Mucosa of stomach (tissue), 1 donor: ENCODE measurements around the gene SH2D5.
"Not testable (repeated sequence)": the region's sequence is repeated elsewhere in the genome, so short reads cannot be mapped to it uniquely, and the experiment has no call there.

Experiments used
- H3K27me3 ChIP-seq: one replicate; pipeline ENCODE4 v1.7.0; 2013; ENCODE audit warnings: mild to moderate bottlenecking, low read length; ENCODE audit not compliant: control insufficient read depth, insufficient read depth
- H3K36me3 ChIP-seq: one replicate; pipeline ENCODE4 v1.7.0; 2013; ENCODE audit warnings: low read length; ENCODE audit not compliant: control insufficient read depth, insufficient read depth
- H3K4me1 ChIP-seq: one replicate; pipeline ENCODE4 v1.7.0; 2013; ENCODE audit warnings: mild to moderate bottlenecking, low read length; ENCODE audit not compliant: control insufficient read depth, insufficient read depth
- H3K4me3 ChIP-seq: one replicate; pipeline ENCODE4 v1.7.0; 2013; ENCODE audit warnings: low read length
- H3K9ac ChIP-seq: one replicate; pipeline ENCODE4 v1.7.0; 2013; ENCODE audit warnings: mild to moderate bottlenecking, low read length, moderate library complexity
- H3K9me3 ChIP-seq: one replicate; pipeline ENCODE4 v1.7.0; 2013; ENCODE audit warnings: mild to moderate bottlenecking, low read length, moderate library complexity; ENCODE audit not compliant: control insufficient read depth
- donor health status: Pancreatic carcinoma.

SH2D5 gene

DNA sequence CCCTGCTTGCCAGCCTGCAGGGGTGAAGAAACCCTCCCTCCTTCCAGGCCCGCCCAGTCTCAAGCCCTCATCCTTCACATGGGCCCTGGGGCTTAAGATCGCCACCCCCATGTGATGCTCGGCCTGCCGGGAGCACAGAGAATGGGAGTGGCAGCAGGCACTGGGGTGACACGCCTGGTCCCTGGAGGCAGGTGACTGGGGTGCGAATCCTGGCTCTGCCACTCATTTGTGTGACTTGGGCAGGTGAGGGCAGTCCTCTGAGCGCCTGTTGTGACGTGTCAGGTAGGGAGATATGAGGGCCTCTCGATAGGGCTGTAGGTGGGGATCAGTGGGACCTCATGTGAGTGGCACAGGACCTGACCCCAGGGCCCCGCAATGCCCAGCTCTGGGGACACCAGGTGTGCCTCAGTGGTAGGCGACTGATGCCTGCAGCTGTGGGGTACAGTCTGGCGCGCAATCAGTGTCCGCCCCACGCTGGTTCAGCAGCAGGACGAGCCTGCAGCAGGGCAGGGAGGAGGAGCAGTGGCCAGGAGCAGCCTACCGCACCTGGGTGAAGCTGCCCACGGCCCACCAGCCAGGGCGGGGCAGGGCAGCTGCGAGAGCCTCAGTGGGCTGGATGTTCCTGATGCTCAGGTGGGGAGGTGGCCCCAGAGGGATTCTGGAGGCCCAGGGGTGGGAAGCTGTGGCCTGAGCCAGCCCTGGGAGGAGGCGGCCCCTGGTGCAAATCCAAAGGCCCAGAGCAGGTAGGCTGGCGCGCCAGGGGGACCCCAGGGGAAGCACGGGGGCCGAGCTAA is 6.2 kb downstream of the SH2D5 start:
- H3K4me3 ChIP-seq: no peak overlapping the region
- no peaks in the 10 kb centered on the region for H3K4me1 ChIP-seq
- H3K27me3 ChIP-seq: peaks cover 40% of the 10 kb centered on the region
- no peaks in the 10 kb centered on the region for H3K36me3 ChIP-seq
- no peaks in the 10 kb centered on the region for H3K9me3 ChIP-seq
- no peak overlapping the region for H3K9ac ChIP-seq

GRCh38 chr1:20725189-20726117 is 7.0 kb downstream of the SH2D5 start:
- no peaks in the 10 kb centered on the region for H3K36me3 ChIP-seq
- H3K4me3 ChIP-seq: no peak overlapping the region
- H3K4me1 ChIP-seq: no peaks in the 10 kb centered on the region
- H3K9ac ChIP-seq: no peak overlapping the region
- no peaks in the 10 kb centered on the region for H3K9me3 ChIP-seq
- H3K27me3 ChIP-seq: peaks cover 35% of the 10 kb centered on the region

DNA sequence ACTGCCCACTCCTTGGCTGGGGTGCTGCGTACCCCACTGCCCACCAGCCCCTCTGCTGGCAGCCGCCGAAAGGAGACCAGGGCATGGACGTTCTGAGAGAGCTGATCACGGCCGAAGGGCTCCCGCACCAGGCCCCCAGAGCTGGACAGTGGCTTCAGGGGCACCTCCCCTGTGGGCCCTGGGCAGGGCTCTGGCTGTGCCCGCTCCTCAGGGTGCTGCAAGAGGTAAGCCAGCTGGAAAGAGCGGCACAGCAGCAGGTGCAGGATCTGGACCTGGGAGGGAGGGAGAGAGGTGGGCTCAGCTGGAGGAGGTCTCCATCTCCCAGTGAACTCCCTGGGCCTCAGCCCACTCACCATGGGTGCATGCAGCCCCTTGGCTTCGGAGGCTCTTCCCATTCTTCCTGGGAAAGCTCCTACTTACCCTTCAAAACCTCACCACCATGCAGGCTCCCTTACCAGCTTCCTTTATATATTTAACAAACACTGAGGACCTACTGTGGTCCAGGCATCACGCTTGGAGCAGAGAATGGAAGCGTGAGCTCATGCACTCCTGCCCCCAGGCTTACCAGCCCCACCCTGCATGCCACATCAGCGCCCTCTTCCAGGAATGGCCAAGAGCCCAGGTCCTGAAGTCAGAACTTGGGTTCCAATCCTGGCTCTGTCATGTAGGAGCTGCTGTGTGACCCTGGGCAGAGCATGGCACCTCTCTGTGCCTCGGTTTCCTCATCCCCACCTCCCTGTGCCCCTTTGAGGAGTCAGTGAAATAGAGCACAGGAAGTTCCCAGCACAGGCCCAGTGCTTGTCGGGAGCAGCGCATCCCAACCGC is 7.9 kb downstream of the SH2D5 start:
- H3K9ac ChIP-seq: no peak overlapping the region
- H3K27me3 ChIP-seq: peaks cover 28% of the 10 kb centered on the region
- H3K4me3 ChIP-seq: no peak overlapping the region
- H3K9me3 ChIP-seq: no peaks in the 10 kb centered on the region
- no peaks in the 10 kb centered on the region for H3K36me3 ChIP-seq
- H3K4me1 ChIP-seq: no peaks in the 10 kb centered on the region

DNA sequence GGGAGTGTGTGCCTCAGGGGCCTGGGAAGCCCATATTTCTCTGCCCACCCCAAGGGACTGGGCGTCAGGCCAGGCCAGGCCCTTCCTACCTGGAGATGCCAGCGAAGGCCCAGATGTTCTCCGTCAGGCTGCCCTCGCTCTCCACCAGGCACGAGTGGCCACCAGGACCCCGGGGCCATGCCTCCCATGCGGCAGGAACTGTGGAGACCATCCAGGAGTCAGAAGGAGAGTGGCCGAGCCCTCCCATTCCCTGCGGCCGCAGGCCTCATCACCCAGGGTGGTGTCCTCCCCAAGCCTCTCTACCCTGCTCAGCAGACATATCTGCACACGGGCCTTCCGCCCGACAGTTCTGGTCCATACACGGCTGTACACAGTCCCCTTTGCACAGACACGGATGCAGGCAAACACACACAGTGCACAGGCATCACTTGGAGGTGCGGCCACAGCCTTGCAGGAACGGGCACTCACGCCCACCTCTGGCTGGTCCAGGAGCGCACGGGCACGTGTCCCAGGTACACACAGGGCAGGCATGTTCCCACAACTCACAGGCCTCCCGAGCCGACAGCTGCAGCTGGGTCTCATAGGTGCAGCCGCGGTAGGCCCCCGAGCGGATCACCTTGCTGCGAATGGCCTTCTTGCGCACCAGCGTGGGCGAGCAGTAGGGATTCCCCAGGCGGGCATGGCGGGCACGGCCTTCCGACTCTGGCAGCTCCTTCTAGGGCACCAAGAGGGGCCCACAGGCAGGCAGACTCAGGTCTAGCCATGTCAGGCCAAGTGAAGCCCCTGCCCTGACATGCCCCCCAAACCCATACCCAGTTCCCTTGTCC is 8.8 kb downstream of the SH2D5 start:
- no peak overlapping the region for H3K9ac ChIP-seq
- H3K36me3 ChIP-seq: no peaks in the 10 kb centered on the region
- no peaks in the 10 kb centered on the region for H3K9me3 ChIP-seq
- no peaks in the 10 kb centered on the region for H3K4me1 ChIP-seq
- H3K4me3 ChIP-seq: no peak overlapping the region
- peaks cover 20% of the 10 kb centered on the region for H3K27me3 ChIP-seq

DNA sequence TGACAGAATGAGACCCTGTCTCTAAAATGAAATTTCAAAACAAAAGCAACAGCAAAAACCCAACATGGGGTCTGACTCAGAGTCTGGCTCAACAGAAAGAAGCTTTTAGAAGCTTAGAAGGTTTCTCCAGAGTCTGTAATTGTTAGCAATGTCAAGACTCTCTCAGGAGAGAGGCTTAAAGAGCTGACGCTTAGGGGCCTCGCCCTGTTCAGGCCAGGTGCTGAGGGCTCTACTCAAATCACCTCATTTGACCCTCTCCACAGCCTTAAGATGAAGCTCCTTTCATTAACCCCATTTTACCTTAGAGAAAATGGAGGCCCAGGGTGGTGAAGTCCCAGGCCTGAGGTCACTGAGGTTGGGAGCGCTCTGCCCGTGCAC is 9.4 kb downstream of the SH2D5 start:
- Histone ChIP-seq H3K36me3 (no peaks in the 10 kb centered on the region), H3K4me3 (no peak overlapping the region), H3K9me3 (no peaks in the 10 kb centered on the region), H3K4me1 (no peaks in the 10 kb centered on the region), H3K27me3 (peaks cover 14% of the 10 kb centered on the region), H3K9ac (no peak overlapping the region)

GRCh38 chr1:20721117-20722061 is 11.1 kb downstream of the SH2D5 start:
- H3K4me1 ChIP-seq: no peaks in the 10 kb centered on the region
- H3K27me3 ChIP-seq: peaks cover 15% of the 10 kb centered on the region
- H3K9me3 ChIP-seq: no peaks in the 10 kb centered on the region
- H3K9ac ChIP-seq: no peak overlapping the region
- H3K36me3 ChIP-seq: no peaks in the 10 kb centered on the region
- H3K4me3 ChIP-seq: no peak overlapping the region

- no peak overlapping the region for H3K9ac ChIP-seq
- no peak overlapping the region for H3K4me3 ChIP-seq
- H3K9me3 ChIP-seq: no peaks in the 10 kb centered on the region
- H3K4me1 ChIP-seq: no peaks in the 10 kb centered on the region
- H3K27me3 ChIP-seq: peaks cover 21% of the 10 kb centered on the region
- no peaks in the 10 kb centered on the region for H3K36me3 ChIP-seq
These were observed 11.8 kb downstream of the SH2D5 start for GRCh38 chr1:20720631-20721091.

DNA sequence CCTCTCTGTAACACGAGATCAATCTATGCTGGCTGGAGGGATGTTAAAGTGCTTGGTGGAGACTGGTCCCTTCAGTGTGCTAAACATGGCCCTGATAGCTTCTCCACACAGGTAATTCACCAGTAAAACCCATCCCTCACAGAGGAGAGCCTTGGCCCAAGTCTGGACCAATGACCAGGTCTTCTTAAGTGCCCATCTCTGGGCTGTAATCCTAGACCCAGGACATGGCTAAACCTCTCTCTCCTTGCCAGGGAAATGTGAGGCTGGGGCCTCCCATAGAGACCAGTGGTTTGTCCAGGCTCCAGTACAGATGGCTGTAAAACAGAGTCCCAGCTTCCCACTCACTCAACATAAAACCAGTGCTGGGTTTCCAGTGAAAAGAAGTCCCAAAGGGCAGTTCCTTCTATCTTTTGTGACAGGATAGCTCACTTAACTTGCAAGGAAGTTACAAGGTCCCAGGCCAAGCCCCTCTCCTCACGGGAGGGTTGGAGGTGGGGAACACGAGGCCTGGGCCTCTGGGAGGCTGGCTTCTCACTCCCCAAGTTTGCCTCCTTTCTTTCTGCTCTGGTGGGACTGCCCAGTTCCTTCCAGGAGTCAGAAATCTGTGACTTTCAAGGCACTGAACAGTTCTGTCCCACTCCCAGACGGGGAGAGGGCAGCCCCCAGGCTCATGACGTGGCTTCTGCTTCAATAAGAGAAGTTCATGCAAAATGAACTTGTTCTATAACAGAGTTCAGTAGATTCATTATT is 12.5 kb downstream of the SH2D5 start:
- no peaks in the 10 kb centered on the region for H3K36me3 ChIP-seq
- no peak overlapping the region for H3K4me3 ChIP-seq
- H3K27me3 ChIP-seq: peaks cover 26% of the 10 kb centered on the region
- no peaks in the 10 kb centered on the region for H3K9me3 ChIP-seq
- no peaks in the 10 kb centered on the region for H3K4me1 ChIP-seq
- H3K9ac ChIP-seq: no peak overlapping the region

GRCh38 chr1:20719261-20719660 is 13.2 kb downstream of the SH2D5 start:
- Histone ChIP-seq H3K9ac (no peak overlapping the region), H3K36me3 (no peaks in the 10 kb centered on the region), H3K4me3 (no peak overlapping the region), H3K4me1 (no peaks in the 10 kb centered on the region), H3K27me3 (peaks cover 28% of the 10 kb centered on the region), H3K9me3 (no peaks in the 10 kb centered on the region)

- not testable (repeated sequence) for H3K9me3 ChIP-seq, H3K36me3 ChIP-seq, H3K4me3 ChIP-seq, H3K4me1 ChIP-seq, H3K9ac ChIP-seq
- peaks cover 28% of the 10 kb centered on the region for H3K27me3 ChIP-seq
These were observed 14.1 kb downstream of the SH2D5 start for GRCh38 chr1:20718343-20718882.
